Ecto neural progenitor cell (in vitro differentiated cells): Measurements from ENCODE around the gene WDFY1.

ENCODE experiments used
- DNase-seq: peaks from one replicate; pipeline ENCODE4 v3.0.0-alpha.2; 2018; ENCODE audit warnings: low spot score

Gene WDFY1

GRCh38 chr2:223944703-223945531 is at the start of gene WDFY1:
WDFY1 (minus strand) TSS chr2:223945335; CDS start chr2:223945284, 51 bp downstream.
- peak; percentile 91 for DNase-seq

GRCh38 chr2:223994562-223995162 is 49.5 kb upstream of the WDFY1 start:
- DNase-seq, result no peak

- DNase-seq, result peak; percentile 61
Measured at GRCh38 chr2:223993634-223994232, 48.6 kb upstream of the WDFY1 start.

- no peak for DNase-seq
Measured at GRCh38 chr2:223991611-223992010, 46.5 kb upstream of the WDFY1 start.

GRCh38 chr2:223989856-223990232 is 44.7 kb upstream of the WDFY1 start:
- DNase-seq, result no peak

GRCh38 chr2:223989206-223989855 is 44.2 kb upstream of the WDFY1 start:
- DNase-seq, result no peak

- no peak for DNase-seq
Measured at GRCh38 chr2:223981241-223981640, 36.1 kb upstream of the WDFY1 start.

- DNase-seq, result no peak
Measured at GRCh38 chr2:223980803-223981202, 35.7 kb upstream of the WDFY1 start.

- DNase-seq, result no peak
Measured at GRCh38 chr2:223980397-223980735, 35.2 kb upstream of the WDFY1 start.

- DNase-seq, result no peak
Measured at GRCh38 chr2:223979730-223980396, 34.7 kb upstream of the WDFY1 start.

GRCh38 chr2:223978451-223978850 is 33.3 kb upstream of the WDFY1 start:
- no peak for DNase-seq

- no peak for DNase-seq
Measured at GRCh38 chr2:223976635-223977226, 31.6 kb upstream of the WDFY1 start.

- no peak for DNase-seq
Measured at GRCh38 chr2:223973606-223974005, 28.5 kb upstream of the WDFY1 start.

GRCh38 chr2:223972656-223973102 is 27.5 kb upstream of the WDFY1 start:
- DNase-seq, result no peak

GRCh38 chr2:223971731-223972130 is 26.6 kb upstream of the WDFY1 start:
- DNase-seq, result no peak

- no peak for DNase-seq
Measured at GRCh38 chr2:223970343-223971128, 25.4 kb upstream of the WDFY1 start.

- no peak for DNase-seq
Measured at GRCh38 chr2:223969856-223970255, 24.7 kb upstream of the WDFY1 start.

GRCh38 chr2:223969315-223969714 is 24.2 kb upstream of the WDFY1 start:
- DNase-seq, result no peak

GRCh38 chr2:223967981-223968380 is 22.8 kb upstream of the WDFY1 start:
- DNase-seq, result no peak

- no peak for DNase-seq
Measured at GRCh38 chr2:223959688-223960087, 14.6 kb upstream of the WDFY1 start.
